Amygdala (tissue), 56 donors: ENCODE data around the gene SH3D19.
"Not testable (repeated sequence)": the region's sequence is repeated elsewhere in the genome, so short reads cannot be mapped to it uniquely, and the experiment has no call there.

ENCODE experiments used
- DNase-seq, 56 donors: peaks; one replicate each; lab custom pipeline; 2025; lab: John Stamatoyannopoulos, UW

Gene SH3D19

GRCh38 chr4:151110236-151110635 lies 215.2 kb downstream of the SH3D19 start:
- no peak for DNase-seq

GRCh38 chr4:151107063-151107462 lies 218.3 kb downstream of the SH3D19 start:
- DNase-seq, result no peak

- DNase-seq, result no peak
Observed at GRCh38 chr4:151105454-151106032, 219.9 kb downstream of the SH3D19 start.

GRCh38 chr4:151104621-151105020 lies 220.8 kb downstream of the SH3D19 start:
- DNase-seq, result no peak

GRCh38 chr4:151103758-151104157 lies 221.6 kb downstream of the SH3D19 start:
- DNase-seq, result no peak

- DNase-seq, result no peak
Observed at GRCh38 chr4:151100531-151100930, 224.9 kb downstream of the SH3D19 start.

- DNase-seq, result peak in 13 of 56 donors; percentile 20 to 76 (median 54)
Observed at GRCh38 chr4:151099976-151100417, 225.4 kb downstream of the SH3D19 start.

GRCh38 chr4:151099229-151099975 lies 226.0 kb downstream of the SH3D19 start, which contains the start of gene RPS3A:
RPS3A (plus strand) TSS chr4:151099628; CDS start chr4:151099653, 25 bp downstream.
- DNase-seq, result peak; percentile 55 to 98 (median 92)

GRCh38 chr4:151098979-151099228 lies 226.5 kb downstream of the SH3D19 start:
- DNase-seq, result no peak

GRCh38 chr4:151097759-151098158 lies 227.6 kb downstream of the SH3D19 start:
- no peak for DNase-seq

- DNase-seq, result no peak
Observed at GRCh38 chr4:151095142-151095541, 230.3 kb downstream of the SH3D19 start.

- DNase-seq, result no peak
Observed at GRCh38 chr4:151094290-151094751, 231.1 kb downstream of the SH3D19 start.

- no peak for DNase-seq
Observed at GRCh38 chr4:151093203-151093602, 232.2 kb downstream of the SH3D19 start.

- DNase-seq, result no peak
Observed at GRCh38 chr4:151092488-151092887, 232.9 kb downstream of the SH3D19 start.

- no peak for DNase-seq
Observed at GRCh38 chr4:151091047-151091446, 234.4 kb downstream of the SH3D19 start.

GRCh38 chr4:151087467-151087866 lies 237.9 kb downstream of the SH3D19 start:
- no peak for DNase-seq

- not testable (repeated sequence) for DNase-seq
Observed at GRCh38 chr4:151077978-151078377, 247.4 kb downstream of the SH3D19 start.

GRCh38 chr4:151074416-151074916 lies 250.9 kb downstream of the SH3D19 start:
- no peak for DNase-seq
